Upper lobe of left lung (tissue), 6 donors: ENCODE results near the gene SLC26A2. TPM values are rescaled to one million over a fixed set of nuclear protein-coding genes. Genes with fewer than 3 reads are reported as not detected.

Experiments used
- ATAC-seq, 2 donors: fragments of 200-7000 bp; cut with Tn5 transposase; one replicate each; pipeline ENCODE4 v1.9.1; 2022; ENCODE audit warnings: mild to moderate bottlenecking in 2 of 2, moderate library complexity in 2 of 2; ENCODE audit not compliant: low FRiP score in 2 of 2
- DNase-seq, 2 donors: peaks; one replicate each; pipeline ENCODE4 v3.0.0-alpha.2; 2019 to 2020
- H3K27ac ChIP-seq, 4 donors: fragments of 200-600 bp; sonication (generic); one replicate each; pipeline ENCODE4 v1.5.1; 2016 to 2019
- H3K27me3 ChIP-seq, 4 donors: fragments of 200-600 bp; sonication (generic); one replicate each; pipeline ENCODE4 v1.5.1; 2017 to 2019
- H3K36me3 ChIP-seq, 4 donors: fragments of 200-600 bp; sonication (generic); one replicate each; pipeline ENCODE4 v1.5.1; 2016 to 2019
- H3K4me1 ChIP-seq, 4 donors: fragments of 200-600 bp; sonication (generic); one replicate each; pipeline ENCODE4 v1.5.1; 2018 to 2019
- H3K4me3 ChIP-seq, 4 donors: fragments of 200-600 bp; sonication (generic); one replicate each; pipeline ENCODE4 v1.5.1; 2017 to 2019; ENCODE audit warnings: mild to moderate bottlenecking in 2 of 4, moderate library complexity in 1 of 4
- H3K9me3 ChIP-seq, 4 donors: fragments of 200-600 bp; sonication (generic); one replicate each; pipeline ENCODE4 v1.5.1; 2018 to 2019
- CTCF ChIP-seq, 6 experiments: fragments of 450-650 bp in 4 of 6; fragments of 200-600 bp in 2 of 6; sonication (generic) in 2 of 6; IDR thresholded peaks; one replicate each; pipeline ENCODE4 v1.5.1; 2016 to 2019; ENCODE audit warnings: antibody characterized with exemption in 6 of 6
- EP300 ChIP-seq, 4 donors: sonication (generic); formaldehyde crosslinking; IDR thresholded peaks; one replicate each; pipeline ENCODE4 v1.5.1; 2017; ENCODE audit warnings: antibody characterized with exemption in 4 of 4, control low read depth in 2 of 4
- POLR2A ChIP-seq, 4 donors: fragments of 450-650 bp; IDR thresholded peaks; one replicate each; pipeline ENCODE4 v1.5.1; 2016 to 2017; ENCODE audit warnings: antibody characterized with exemption in 4 of 4, mild to moderate bottlenecking in 2 of 4
- POLR2AphosphoS5 ChIP-seq, 2 donors: sonication (generic); formaldehyde crosslinking; IDR thresholded peaks; one replicate each; pipeline ENCODE4 v1.5.1; 2017; ENCODE audit warnings: antibody characterized with exemption in 2 of 2
- WGBS, 2 donors: methylation state at CpG; one replicate each; pipeline ENCODE4 v1.1.5; 2017 to 2018; 5-methylcytosine and 5-hydroxymethylcytosine counted together
- total RNA-seq, 6 donors: library from RNA; depleted of rRNA in 4 of 6; stranded (reverse); fragments of >200 nt in 4 of 6; gene quantifications; one replicate each; pipeline versions ENCODE4 v1.1.0 to v1.2.1, GENCODE V29; 2016 to 2021
- donor health status: DM: no; HTN: no; CAD: no; lungs with moderate emphysema.
- donor health status: DM: no; HTN: yes; CAD: no; lungs with severe emphysema.

SLC26A2 gene
- total RNA-seq, 6 donors from 2014 or later, result 7.3 to 21.6 (median 16.8) TPM

GRCh38 chr5:149954798-149955197 is 5.8 kb upstream of the SLC26A2 start:
- Histone ChIP-seq H3K27me3 (no peaks in the 10 kb centered on the region), H3K36me3 (no peaks in the 10 kb centered on the region), H3K4me3 (no peak overlapping the region), H3K27ac (no peak overlapping the region), H3K4me1 (peaks cover 5 to 8% (median 7%) of the 10 kb centered on the region in 4 donors), H3K9me3 (no peaks in the 10 kb centered on the region)
- DNase-seq, result no peak
- TF ChIP-seq POLR2A (IDR thresholded peaks at IDR 0.05), result no peak
- no peak for TF ChIP-seq EP300 (IDR thresholded peaks at IDR 0.05)
- TF ChIP-seq CTCF (IDR thresholded peaks at IDR 0.05), result no peak
- TF ChIP-seq POLR2AphosphoS5 (IDR thresholded peaks at IDR 0.05), result no peak
- 77% methylated on average over 6 of the region's 6 CpGs for WGBS, 2 donors
- no peak for ATAC-seq

GRCh38 chr5:149956685-149957084 is 3.9 kb upstream of the SLC26A2 start:
- Histone ChIP-seq H3K36me3 (no peaks in the 10 kb centered on the region), H3K4me1 (peaks cover 7 to 21% (median 16%) of the 10 kb centered on the region in 4 donors), H3K4me3 (no peak overlapping the region), H3K27ac (no peak overlapping the region), H3K27me3 (no peaks in the 10 kb centered on the region), H3K9me3 (no peaks in the 10 kb centered on the region)
- TF ChIP-seq POLR2A (IDR thresholded peaks at IDR 0.05), result no peak
- no peak for TF ChIP-seq EP300 (IDR thresholded peaks at IDR 0.05)
- TF ChIP-seq CTCF (IDR thresholded peaks at IDR 0.05), result no peak
- TF ChIP-seq POLR2AphosphoS5 (IDR thresholded peaks at IDR 0.05), result no peak
- WGBS, 2 donors, result 64 to 72% methylated on average over 5 of the region's 5 CpGs
- DNase-seq (no peak), ATAC-seq (no peak)

GRCh38 chr5:149957855-149958254 is 2.7 kb upstream of the SLC26A2 start:
- Histone ChIP-seq H3K4me3 (no peak overlapping the region), H3K27ac (no peak overlapping the region), H3K4me1 (peaks cover 10 to 27% (median 16%) of the 10 kb centered on the region in 4 donors), H3K9me3 (no peaks in the 10 kb centered on the region), H3K27me3 (no peaks in the 10 kb centered on the region), H3K36me3 (no peaks in the 10 kb centered on the region)
- TF ChIP-seq POLR2A (IDR thresholded peaks at IDR 0.05) (no peak), POLR2AphosphoS5 (IDR thresholded peaks at IDR 0.05) (no peak), EP300 (IDR thresholded peaks at IDR 0.05) (no peak), CTCF (IDR thresholded peaks at IDR 0.05) (no peak)
- ATAC-seq (no peak), DNase-seq (no peak)
- 91 to 92% methylated on average over 4 of the region's 4 CpGs for WGBS, 2 donors

- peak in 1 of 2 donors; percentile 72 for TF ChIP-seq POLR2AphosphoS5 (IDR thresholded peaks at IDR 0.05)
- TF ChIP-seq POLR2A (IDR thresholded peaks at IDR 0.05), result no peak
- TF ChIP-seq EP300 (IDR thresholded peaks at IDR 0.05), result peak in 3 of 4 donors; percentile 23 to 93 (median 67)
- TF ChIP-seq CTCF (IDR thresholded peaks at IDR 0.05), result peak; percentile 39 to 62 (median 59)
- Histone ChIP-seq H3K27me3 (no peaks in the 10 kb centered on the region), H3K4me1 (peaks cover 10 to 27% (median 16%) of the 10 kb centered on the region in 4 donors), H3K4me3 (peak overlapping the region in 3 of 4 donors; percentile 78 to 93 (median 84)), H3K27ac (peak overlapping the region; percentile 88 to 93 (median 92)), H3K36me3 (no peaks in the 10 kb centered on the region), H3K9me3 (no peaks in the 10 kb centered on the region)
- WGBS, 2 donors, result 32 to 35% methylated on average over 14 of the region's 14 CpGs
- peak in 1 of 2 donors; percentile 14 for ATAC-seq
- no peak for DNase-seq
Observed at GRCh38 chr5:149959406-149960236, 937 bp upstream of the SLC26A2 start.
